NT2/D1 (cell line): ENCODE measurements around the gene DUSP22.

ENCODE experiments used
- DNase-seq: peaks from one replicate; pipeline ENCODE4 v3.0.0-alpha.2; 2011; ENCODE audit warnings: low read depth, low spot score
- H3K27me3 ChIP-seq: 2 replicates; pipeline ENCODE4 v1.6.0; 2011; ENCODE audit warnings: mild to moderate bottlenecking; ENCODE audit not compliant: insufficient read length, insufficient read depth
- H3K36me3 ChIP-seq: 2 replicates; pipeline ENCODE4 v1.6.1; 2011; ENCODE audit warnings: mild to moderate bottlenecking, low read length, mixed read lengths; ENCODE audit not compliant: insufficient read depth, insufficient read length
- H3K4me1 ChIP-seq: 2 replicates; pipeline ENCODE4 v1.5.1; 2011; ENCODE audit not compliant: insufficient read depth, insufficient read length
- H3K4me3 ChIP-seq: 2 replicates; pipeline ENCODE4 v1.5.1; 2011; ENCODE audit warnings: low read depth; ENCODE audit not compliant: insufficient read length
- H3K9ac ChIP-seq: 2 replicates; pipeline ENCODE4 v1.6.0; 2011; ENCODE audit warnings: low read depth; ENCODE audit not compliant: insufficient read length
- H3K9me3 ChIP-seq: 2 replicates; pipeline ENCODE4 v1.5.1; 2011; ENCODE audit warnings: mild to moderate bottlenecking, low read length; ENCODE audit not compliant: insufficient read depth
- SUZ12 ChIP-seq: IDR thresholded peaks from 2 replicates; pipeline ENCODE4 v1.6.1; 2011; ENCODE audit not compliant: insufficient read length, insufficient read depth; ENCODE audit errors: extremely low read depth
- YY1 ChIP-seq: IDR thresholded peaks from 2 replicates; pipeline ENCODE4 v1.6.1; 2011; ENCODE audit not compliant: insufficient read length, insufficient read depth
- ZNF274 ChIP-seq: IDR thresholded peaks from 2 replicates; pipeline ENCODE4 v1.6.1; 2011; ENCODE audit warnings: mild to moderate bottlenecking, low read depth, low read length

The DUSP22 gene

GRCh38 chr6:328924-329323 is 36.6 kb downstream of the DUSP22 start:
- TF ChIP-seq ZNF274 (no peak), YY1 (no peak), SUZ12 (no peak)
- Histone ChIP-seq H3K9me3 (no peaks in the 10 kb centered on the region), H3K4me1 (peaks cover 7% of the 10 kb centered on the region), H3K9ac (no peak overlapping the region), H3K4me3 (no peak overlapping the region), H3K36me3 (peaks cover 4% of the 10 kb centered on the region), H3K27me3 (peaks cover 92% of the 10 kb centered on the region)
- no peak for DNase-seq

GRCh38 chr6:329888-330691 is 37.8 kb downstream of the DUSP22 start:
- H3K4me3 ChIP-seq = no peak overlapping the region
- H3K4me1 ChIP-seq = peaks cover 3% of the 10 kb centered on the region
- H3K36me3 ChIP-seq = peaks cover 4% of the 10 kb centered on the region
- no peak overlapping the region for H3K9ac ChIP-seq
- H3K27me3 ChIP-seq = peaks cover 91% of the 10 kb centered on the region
- H3K9me3 ChIP-seq = no peaks in the 10 kb centered on the region
- DNase-seq = no peak
- no peak for TF ChIP-seq ZNF274

GRCh38 chr6:330948-331347 is 38.7 kb downstream of the DUSP22 start:
- H3K4me1 ChIP-seq = peaks cover 3% of the 10 kb centered on the region

GRCh38 chr6:331622-332521 is 39.6 kb downstream of the DUSP22 start:
- Histone ChIP-seq H3K27me3 (peaks cover 97% of the 10 kb centered on the region), H3K4me1 (peaks cover 3% of the 10 kb centered on the region), H3K36me3 (peaks cover 1% of the 10 kb centered on the region), H3K9ac (no peak overlapping the region), H3K9me3 (no peaks in the 10 kb centered on the region), H3K4me3 (no peak overlapping the region)
- DNase-seq = no peak
- TF ChIP-seq YY1 (no peak), SUZ12 (no peak), ZNF274 (no peak)

More at GRCh38 chr6:330948-331347, 38.7 kb downstream of the DUSP22 start:
- Histone ChIP-seq H3K9me3 (no peaks in the 10 kb centered on the region), H3K4me3 (no peak overlapping the region), H3K36me3 (peaks cover 4% of the 10 kb centered on the region), H3K27me3 (peaks cover 96% of the 10 kb centered on the region), H3K9ac (no peak overlapping the region)
- TF ChIP-seq YY1 = no peak
- TF ChIP-seq ZNF274 = no peak
- TF ChIP-seq SUZ12 = no peak
- DNase-seq = no peak

DNA sequence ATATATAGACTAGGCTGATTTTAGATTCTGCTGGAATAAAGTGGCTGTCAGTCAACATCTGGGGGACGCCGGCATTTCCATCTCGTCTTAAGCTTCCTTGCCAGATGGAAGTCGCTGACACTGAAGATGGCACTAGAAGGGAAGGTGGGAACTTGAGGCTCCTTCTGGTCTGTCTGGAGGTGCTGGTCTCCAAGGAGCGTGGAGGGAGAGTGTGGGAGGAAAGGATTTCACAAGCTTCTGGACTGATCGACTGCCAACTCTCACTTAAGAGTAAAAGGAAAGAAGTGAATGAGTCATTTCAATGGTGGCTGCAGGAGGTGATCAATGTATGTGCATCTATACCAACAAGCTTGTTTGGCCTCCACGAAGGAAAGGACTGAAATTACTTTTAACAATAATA is 40.4 kb downstream of the DUSP22 start:
- no peaks in the 10 kb centered on the region for H3K36me3 ChIP-seq
- H3K9me3 ChIP-seq = no peaks in the 10 kb centered on the region
- DNase-seq = no peak
- H3K27me3 ChIP-seq = peaks cover 97% of the 10 kb centered on the region
- H3K4me1 ChIP-seq = peaks cover 3% of the 10 kb centered on the region
- TF ChIP-seq YY1 = no peak
- TF ChIP-seq ZNF274 = no peak
- TF ChIP-seq SUZ12 = no peak
- H3K9ac ChIP-seq = no peak overlapping the region
- no peak overlapping the region for H3K4me3 ChIP-seq

DNA sequence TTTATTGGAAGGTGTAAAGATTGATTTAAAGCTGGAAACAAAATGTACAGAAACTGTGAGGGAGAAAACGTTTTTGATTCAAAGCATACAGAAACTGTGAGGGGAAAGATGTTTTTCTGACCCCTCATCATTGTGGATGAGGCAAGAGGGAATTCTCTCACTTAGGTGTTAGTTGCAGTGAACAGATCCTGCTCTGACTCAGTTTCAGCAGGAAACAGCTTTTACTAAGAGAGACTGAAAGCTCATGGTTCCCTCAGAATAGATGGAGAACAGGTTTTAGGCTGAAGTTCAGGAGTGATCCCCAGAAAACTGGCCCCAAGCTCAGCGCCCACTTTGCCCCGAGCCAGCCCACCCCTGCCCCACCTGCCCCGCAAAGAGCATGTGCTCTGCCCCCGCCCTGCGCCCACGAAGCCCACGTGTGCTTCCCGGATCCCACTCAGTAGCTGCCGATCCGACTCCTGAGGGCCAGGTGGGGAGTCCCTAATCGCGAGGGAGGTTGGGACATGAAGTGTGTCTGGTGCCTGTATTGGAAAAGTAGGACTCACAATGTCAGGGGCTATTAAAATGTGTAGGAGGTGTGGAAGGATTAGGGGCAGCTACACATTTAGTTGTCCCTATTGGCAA is 41.2 kb downstream of the DUSP22 start:
- no peak overlapping the region for H3K9ac ChIP-seq
- peaks cover 3% of the 10 kb centered on the region for H3K4me1 ChIP-seq
- TF ChIP-seq SUZ12 = no peak
- no peak for TF ChIP-seq ZNF274
- TF ChIP-seq YY1 = no peak
- peaks cover 97% of the 10 kb centered on the region for H3K27me3 ChIP-seq
- DNase-seq = no peak
- no peak overlapping the region for H3K4me3 ChIP-seq
- H3K36me3 ChIP-seq = no peaks in the 10 kb centered on the region
- no peaks in the 10 kb centered on the region for H3K9me3 ChIP-seq

- H3K9me3 ChIP-seq = no peaks in the 10 kb centered on the region
Measured at GRCh38 chr6:334536-335510, 42.5 kb downstream of the DUSP22 start.

More at GRCh38 chr6:334536-335510, 42.5 kb downstream of the DUSP22 start:
- no peak for TF ChIP-seq ZNF274
- TF ChIP-seq YY1 = no peak
- TF ChIP-seq SUZ12 = no peak
- no peak for DNase-seq
- H3K27me3 ChIP-seq = peaks cover 98% of the 10 kb centered on the region
- no peaks in the 10 kb centered on the region for H3K36me3 ChIP-seq
- peaks cover 3% of the 10 kb centered on the region for H3K4me1 ChIP-seq
- H3K9ac ChIP-seq = no peak overlapping the region
- H3K4me3 ChIP-seq = no peak overlapping the region
